ENCODE results near the gene RAD50. TPM values are rescaled to one million over a fixed set of nuclear protein-coding genes. Genes with fewer than 3 reads are reported as not detected.

The RAD50 gene
- polyA plus RNA-seq, 1 of the 3 experiments (the other 2 are of a cell fraction): 20.0 TPM

DNA sequence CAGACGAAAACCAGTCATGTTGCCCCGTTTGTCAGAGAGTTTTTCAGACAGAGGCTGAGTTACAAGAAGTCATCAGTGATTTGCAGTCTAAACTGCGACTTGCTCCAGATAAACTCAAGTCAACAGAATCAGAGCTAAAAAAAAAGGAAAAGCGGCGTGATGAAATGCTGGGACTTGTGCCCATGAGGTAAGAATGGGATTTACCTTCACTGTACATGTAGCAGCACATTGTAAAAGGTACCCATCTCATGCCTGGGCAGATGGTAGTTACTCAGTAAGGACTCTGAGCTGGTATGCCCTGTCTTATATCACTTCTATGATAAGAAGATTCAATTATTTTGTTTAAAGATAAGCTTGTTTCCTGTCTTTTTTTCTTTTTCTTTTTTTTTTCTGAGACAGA lies 38.8 kb downstream of the RAD50 start:
- Histone ChIP-seq H3K36me3 (replicated peaks in 1 of 2; ENCODE audit: control insufficient read depth in 1 of 2, insufficient read depth in 2 of 2, low read length in 1 of 2) (peaks cover 62 to 90% of the 10 kb centered on the region in 2 experiments), H3K27me3 (ENCODE audit: insufficient read depth) (no peaks in the 10 kb centered on the region), H3K4me3 (ENCODE audit: low read depth in 2 of 2, low read length in 1 of 2) (no peak overlapping the region), H3F3A (replicated peaks; ENCODE audit: insufficient read depth) (no peaks in the 10 kb centered on the region), H3K9ac (no peak overlapping the region), H4K20me1 (ENCODE audit: insufficient read depth) (no peaks in the 10 kb centered on the region), H3K9me2 (no peaks in the 10 kb centered on the region), H3K27ac (ENCODE audit: low read depth in 2 of 2, low read length in 1 of 2) (no peak overlapping the region), H3K4me2 (no peak overlapping the region), H3K9me3 (no peaks in the 10 kb centered on the region), H3K79me2 (ENCODE audit: insufficient read depth) (no peaks in the 10 kb centered on the region), H2AFZ (ENCODE audit: low read depth) (no peak overlapping the region), H3K4me1 (ENCODE audit: control insufficient read depth in 1 of 2, insufficient read depth in 2 of 2, low read depth in 1 of 2, low read length in 1 of 2) (no peaks in the 10 kb centered on the region; a peak in 2 of 4 replicates)
- 83% methylated on average over 5 of the region's 5 CpGs for WGBS (ENCODE audit: low lambda C conversion rate)
- CTCF ChIA-PET: interaction anchor here (0.8 to 1.7 kb wide), 3 partner anchors 13 to 69 kb away, joined by 3 to 5 read pairs (median 3); no protein-coding TSS in a partner anchor
- TF ChIP-seq TAF1 (IDR thresholded peaks at IDR 0.05; ENCODE audit: borderline replicate concordance, low read depth, low read length) (no peak), ELF1 (IDR thresholded peaks at IDR 0.05) (no peak), RFX5 (IDR thresholded peaks at IDR 0.05; ENCODE audit: low read length) (no peak), SIN3A (IDR thresholded peaks at IDR 0.05; ENCODE audit: borderline replicate concordance, low read depth, low read length) (no peak), POLR2AphosphoS5 (IDR thresholded peaks at IDR 0.05; ENCODE audit: low read depth, low read length) (no peak), RCOR1 (IDR thresholded peaks at IDR 0.05; ENCODE audit: low read length) (no peak), EZH2phosphoT487 (IDR thresholded peaks at IDR 0.05; ENCODE audit: borderline replicate concordance, low read depth) (no peak), CTCF (IDR thresholded peaks at IDR 0.05) (no peak), EP300 (IDR thresholded peaks at IDR 0.05; ENCODE audit: borderline replicate concordance in 1 of 2, low read depth in 1 of 2, low read length in 1 of 2) (no peak), ZBTB33 (IDR thresholded peaks at IDR 0.05; ENCODE audit: borderline replicate concordance, low read depth) (no peak), CHD2 (IDR thresholded peaks at IDR 0.05; ENCODE audit: low read length, partially characterized antibody) (no peak), GABPA (IDR thresholded peaks at IDR 0.05; ENCODE audit: low read depth) (no peak)
- TF ChIP-seq, protein P1, sequence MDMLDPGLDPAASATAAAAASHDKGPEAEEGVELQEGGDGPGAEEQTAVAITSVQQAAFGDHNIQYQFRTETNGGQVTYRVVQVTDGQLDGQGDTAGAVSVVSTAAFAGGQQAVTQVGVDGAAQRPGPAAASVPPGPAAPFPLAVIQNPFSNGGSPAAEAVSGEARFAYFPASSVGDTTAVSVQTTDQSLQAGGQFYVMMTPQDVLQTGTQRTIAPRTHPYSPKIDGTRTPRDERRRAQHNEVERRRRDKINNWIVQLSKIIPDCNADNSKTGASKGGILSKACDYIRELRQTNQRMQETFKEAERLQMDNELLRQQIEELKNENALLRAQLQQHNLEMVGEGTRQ (IDR thresholded peaks at IDR 0.05; ENCODE audit: borderline replicate concordance, low read depth, low read length): no peak
- DNase-seq: no peak
- POLR2A ChIA-PET: no interaction called here
